Esophagus (tissue), 2 donors: ENCODE results near the gene DNAI1. TPM values are rescaled to one million over a fixed set of nuclear protein-coding genes. Genes with fewer than 3 reads are reported as not detected.

Experiments
- H3K27ac ChIP-seq, 2 donors: one replicate each; pipeline ENCODE4 v1.5.1; 2013; ENCODE audit warnings: low read depth in 2 of 2, mild to moderate bottlenecking in 2 of 2, inconsistent platforms in 1 of 2, low read length in 1 of 2, moderate library complexity in 1 of 2
- H3K27me3 ChIP-seq, 2 donors: one replicate each; pipeline ENCODE4 v1.6.1; 2013; ENCODE audit warnings: low read length in 2 of 2, control low read depth in 1 of 2, mild to moderate bottlenecking in 1 of 2; ENCODE audit not compliant: insufficient read depth in 2 of 2, control insufficient read depth in 1 of 2
- H3K36me3 ChIP-seq, 2 donors: one replicate each; pipeline ENCODE4 v1.6.1; 2013; ENCODE audit warnings: low read length in 1 of 2; ENCODE audit not compliant: control insufficient read depth in 2 of 2, insufficient read depth in 2 of 2
- H3K4me1 ChIP-seq, 2 donors: one replicate each; pipeline ENCODE4 v1.6.1; 2013; ENCODE audit warnings: low read length in 1 of 2; ENCODE audit not compliant: control insufficient read depth in 2 of 2, insufficient read depth in 2 of 2
- H3K4me3 ChIP-seq, 2 donors: one replicate each; pipeline ENCODE4 v1.5.1; 2013; ENCODE audit warnings: low read length in 2 of 2, mild to moderate bottlenecking in 2 of 2, low read depth in 1 of 2, moderate library complexity in 1 of 2
- H3K9me3 ChIP-seq, 2 donors: one replicate each; pipeline ENCODE4 v1.6.1; 2013; ENCODE audit warnings: mild to moderate bottlenecking in 2 of 2, low read depth in 1 of 2, low read length in 1 of 2, moderate library complexity in 1 of 2; ENCODE audit not compliant: control insufficient read depth in 2 of 2, insufficient read depth in 1 of 2
- WGBS, 2 donors: extraction: QIAGEN DNeasy Blood & Tissue Kit; methylation state at CpG; one replicate each; pipeline ENCODE4 v1.1.7; 2013; 5-methylcytosine and 5-hydroxymethylcytosine counted together
- polyA plus RNA-seq, 2 donors: library from polyadenylated mRNA; stranded (reverse); fragments of 200-250 nt; gene quantifications; one replicate each; pipeline ENCODE4 v1.2.3, GENCODE V29; 2013
- donor health status: healthy with polysubstance abuse.
- donor health status: Bipolar disorder and iron deficiency.

Gene DNAI1
- polyA plus RNA-seq, 2 donors = not detected

- no peaks in the 10 kb centered on the region for H3K9me3 ChIP-seq
- no peak overlapping the region for H3K4me3 ChIP-seq
- H3K4me1 ChIP-seq = peaks cover 3 to 4% of the 10 kb centered on the region in 2 donors
- no peaks in the 10 kb centered on the region for H3K36me3 ChIP-seq
- 31 to 38% methylated on average over 3 of the region's 3 CpGs for WGBS, 2 donors
- H3K27ac ChIP-seq = no peak overlapping the region
- no peaks in the 10 kb centered on the region for H3K27me3 ChIP-seq
These were observed 39.9 kb downstream of the DNAI1 start for GRCh38 chr9:34498553-34498952.

- WGBS, 2 donors = 65 to 70% methylated on average over 2 of the region's 2 CpGs
- Histone ChIP-seq H3K9me3 (no peaks in the 10 kb centered on the region), H3K4me1 (peaks cover 3 to 4% of the 10 kb centered on the region in 2 donors), H3K36me3 (no peaks in the 10 kb centered on the region), H3K27ac (no peak overlapping the region), H3K4me3 (no peak overlapping the region), H3K27me3 (no peaks in the 10 kb centered on the region)
These were observed 40.5 kb downstream of the DNAI1 start for GRCh38 chr9:34499076-34499475.

GRCh38 chr9:34500623-34501267 lies 42.1 kb downstream of the DNAI1 start:
- Histone ChIP-seq H3K4me3 (no peak overlapping the region), H3K9me3 (no peaks in the 10 kb centered on the region), H3K27ac (no peak overlapping the region), H3K36me3 (no peaks in the 10 kb centered on the region), H3K4me1 (peaks cover 3 to 4% of the 10 kb centered on the region in 2 donors), H3K27me3 (no peaks in the 10 kb centered on the region)
- 0 to 4% methylated on average over 6 of the region's 6 CpGs for WGBS, 2 donors

GRCh38 chr9:34501372-34501771 lies 42.8 kb downstream of the DNAI1 start:
- Histone ChIP-seq H3K4me3 (no peak overlapping the region), H3K36me3 (no peaks in the 10 kb centered on the region), H3K9me3 (no peaks in the 10 kb centered on the region), H3K4me1 (peaks cover 3 to 4% of the 10 kb centered on the region in 2 donors), H3K27ac (no peak overlapping the region), H3K27me3 (no peaks in the 10 kb centered on the region)
- 54 to 59% methylated on average over 2 of the region's 2 CpGs for WGBS, 2 donors

- no peaks in the 10 kb centered on the region for H3K36me3 ChIP-seq
- peaks cover 3 to 4% of the 10 kb centered on the region in 2 donors for H3K4me1 ChIP-seq
- no peaks in the 10 kb centered on the region for H3K9me3 ChIP-seq
- no peaks in the 10 kb centered on the region for H3K27me3 ChIP-seq
- WGBS, 2 donors = 17 to 24% methylated on average over 5 of the region's 5 CpGs
- no peak overlapping the region for H3K27ac ChIP-seq
- no peak overlapping the region for H3K4me3 ChIP-seq
These were observed 43.4 kb downstream of the DNAI1 start for GRCh38 chr9:34501889-34502425.

- no peaks in the 10 kb centered on the region for H3K36me3 ChIP-seq
- H3K4me3 ChIP-seq = no peak overlapping the region
- peaks cover 3 to 4% of the 10 kb centered on the region in 2 donors for H3K4me1 ChIP-seq
- no peaks in the 10 kb centered on the region for H3K27me3 ChIP-seq
- WGBS, 2 donors = 38 to 49% methylated on average over 10 of the region's 10 CpGs
- H3K9me3 ChIP-seq = no peaks in the 10 kb centered on the region
- no peak overlapping the region for H3K27ac ChIP-seq
These were observed 43.9 kb downstream of the DNAI1 start for GRCh38 chr9:34502471-34502870.

- H3K27ac ChIP-seq = no peak overlapping the region
- WGBS, 2 donors = 50 to 56% methylated on average over 6 of the region's 6 CpGs
- H3K36me3 ChIP-seq = no peaks in the 10 kb centered on the region
- no peaks in the 10 kb centered on the region for H3K27me3 ChIP-seq
- peaks cover 3 to 4% of the 10 kb centered on the region in 2 donors for H3K4me1 ChIP-seq
- no peak overlapping the region for H3K4me3 ChIP-seq
- no peaks in the 10 kb centered on the region for H3K9me3 ChIP-seq
These were observed 44.3 kb downstream of the DNAI1 start for GRCh38 chr9:34502891-34503290.

GRCh38 chr9:34503406-34503805 lies 44.8 kb downstream of the DNAI1 start:
- H3K4me1 ChIP-seq = peaks cover 3 to 4% of the 10 kb centered on the region in 2 donors
- H3K9me3 ChIP-seq = no peaks in the 10 kb centered on the region
- no peak overlapping the region for H3K4me3 ChIP-seq
- no peaks in the 10 kb centered on the region for H3K27me3 ChIP-seq
- no peaks in the 10 kb centered on the region for H3K36me3 ChIP-seq
- no peak overlapping the region for H3K27ac ChIP-seq

GRCh38 chr9:34505370-34506120 lies 46.9 kb downstream of the DNAI1 start:
- Histone ChIP-seq H3K27ac (no peak overlapping the region), H3K36me3 (no peaks in the 10 kb centered on the region), H3K4me3 (no peak overlapping the region), H3K4me1 (peaks cover 3 to 4% of the 10 kb centered on the region in 2 donors), H3K9me3 (no peaks in the 10 kb centered on the region), H3K27me3 (no peaks in the 10 kb centered on the region)
- 81 to 90% methylated on average over 5 of the region's 5 CpGs for WGBS, 2 donors
